ENCODE data around the gene MGAT4B. TPM values are rescaled to one million over a fixed set of nuclear protein-coding genes. Genes with fewer than 3 reads are reported as not detected.
A peak's percentile ranks its signal among the peaks of the same experiment; 100 is the strongest.
"Not testable (repeated sequence)": the region's sequence is repeated elsewhere in the genome, so short reads cannot be mapped to it uniquely, and the experiment has no call there.

MGAT4B gene
- polyA plus RNA-seq, 2 of the 4 experiments (the other 2 are of a cell fraction): 57.4 to 166 TPM

GRCh38 chr5:179836225-179837019 lies 29.8 kb upstream of the MGAT4B start:
- POLR2A ChIA-PET: no interaction called here
- no peak overlapping the region for H3K4me2 ChIP-seq
- WGBS (ENCODE audit: missing lambda C conversion rate): 93% methylated on average over 17 of the region's 19 CpGs
- no peak for TF ChIP-seq MAFK (IDR thresholded peaks at IDR 0.05; ENCODE audit: partially characterized antibody)
- TF ChIP-seq HOXB5 (CRISPR knock-in tag; IDR thresholded peaks at IDR 0.05): no peak
- TF ChIP-seq ZNF302 (CRISPR knock-in tag; IDR thresholded peaks at IDR 0.05): no peak
- TF ChIP-seq GATA3 (IDR thresholded peaks at IDR 0.05; ENCODE audit: borderline replicate concordance): no peak
- TF ChIP-seq MAZ (IDR thresholded peaks at IDR 0.05; ENCODE audit: borderline replicate concordance, low read depth, low read length): no peak
- TF ChIP-seq FOSB (CRISPR knock-in tag; IDR thresholded peaks at IDR 0.05): 0 out of 2 replicates have a peak, but pooled peaks have one; percentile 53
- 0 out of 2 replicates have a peak, but pooled peaks have one; percentile 16 for TF ChIP-seq HOXA7 (CRISPR knock-in tag; IDR thresholded peaks at IDR 0.05)
- TF ChIP-seq ESRRA (IDR thresholded peaks at IDR 0.05; ENCODE audit: borderline replicate concordance, low read length): no peak
- no peak for TF ChIP-seq EP300 (IDR thresholded peaks at IDR 0.05)
- TF ChIP-seq NPAS2 (CRISPR knock-in tag; IDR thresholded peaks at IDR 0.05; ENCODE audit: borderline replicate concordance): no peak
- no peak for TF ChIP-seq EHF (CRISPR knock-in tag; IDR thresholded peaks at IDR 0.05)
- 0 out of 2 replicates have a peak, but pooled peaks have one; percentile 6 for TF ChIP-seq TFCP2L1 (CRISPR knock-in tag; IDR thresholded peaks at IDR 0.05)
- no peak for TF ChIP-seq HEYL (CRISPR knock-in tag; IDR thresholded peaks at IDR 0.05)
- no peak for TF ChIP-seq PHF8 (IDR thresholded peaks at IDR 0.05; ENCODE audit: borderline replicate concordance, low read depth)
- no peak for TF ChIP-seq KDM5A (IDR thresholded peaks at IDR 0.05)
- TF ChIP-seq MAX (IDR thresholded peaks at IDR 0.05): no peak
- no peak for TF ChIP-seq RNF2 (IDR thresholded peaks at IDR 0.05; ENCODE audit: borderline replicate concordance, low read depth)
- no peak for TF ChIP-seq REST (IDR thresholded peaks at IDR 0.05)
- TF ChIP-seq POLR2AphosphoS2 (conservative IDR thresholded peaks at IDR 0.05; ENCODE audit: low read length): peak; percentile 84; the same call in 1 of the 2 replicates
- no peak for TF ChIP-seq BCL3 (IDR thresholded peaks at IDR 0.05)
- TF ChIP-seq CEBPB (IDR thresholded peaks at IDR 0.05): no peak
- TF ChIP-seq E2F6 (IDR thresholded peaks at IDR 0.05; ENCODE audit: borderline replicate concordance, low read depth): no peak
- TF ChIP-seq ZC3H11A (IDR thresholded peaks at IDR 0.05): no peak
- no peak for TF ChIP-seq SMC3 (IDR thresholded peaks at IDR 0.05)
- no peak for TF ChIP-seq EHMT2 (IDR thresholded peaks at IDR 0.05; ENCODE audit: low read depth)
- TF ChIP-seq RARB (CRISPR knock-in tag; IDR thresholded peaks at IDR 0.05): no peak; the same call in 1 of the 2 replicates
- TF ChIP-seq ATOH8 (CRISPR knock-in tag; IDR thresholded peaks at IDR 0.05; ENCODE audit: low read depth): no peak
- TF ChIP-seq FOSL2 (IDR thresholded peaks at IDR 0.05): peak; percentile 10; the same call in 1 of the 2 replicates
- peak; percentile 67 for TF ChIP-seq FOSL2 (CRISPR knock-in tag; IDR thresholded peaks at IDR 0.05)
- no peak for TF ChIP-seq CBX2 (IDR thresholded peaks at IDR 0.05; ENCODE audit: borderline replicate concordance, low read depth)
- no peak overlapping the region for H3K27ac ChIP-seq
- no peak for ATAC-seq
- no peak for DNase-seq (ENCODE audit: low read depth in 1 of 2, low spot score in 1 of 2)
- CTCF ChIA-PET: interaction anchor here (1.3 to 2.3 kb wide), 3 partner anchors 17 to 35 kb away, joined by 4 to 9 read pairs (median 4); no protein-coding TSS in a partner anchor
- no peaks in the 10 kb centered on the region for H3K9me3 ChIP-seq
- peaks cover 41% of the 10 kb centered on the region for H3K4me1 ChIP-seq
- no peak for FAIRE-seq
- H3K4me3 ChIP-seq: no peak overlapping the region

- CTCF ChIA-PET: interaction anchor here (11.6 kb wide), 1 partner anchor 33 kb away, joined by 86 read pairs; no protein-coding TSS in a partner anchor
- POLR2A ChIA-PET, H3K27ac ChIP-seq: not testable (repeated sequence)
Measured at GRCh38 chr5:179834871-179835270, 28.2 kb upstream of the MGAT4B start.

More at GRCh38 chr5:179834871-179835270, 28.2 kb upstream of the MGAT4B start:
- DNase-seq (ENCODE audit: low read depth in 1 of 2, low spot score in 1 of 2); H3K4me3 ChIP-seq; ATAC-seq; H3K4me2 ChIP-seq; H3K9me3 ChIP-seq; FAIRE-seq: not testable (repeated sequence)
- peaks cover 54% of the 10 kb centered on the region for H3K4me1 ChIP-seq
- WGBS (ENCODE audit: missing lambda C conversion rate): 88% methylated on average over 18 of the region's 28 CpGs
